GM23338 (cell line): ENCODE measurements around the gene SEMA3C. TPM values are rescaled to one million over a fixed set of nuclear protein-coding genes. Genes with fewer than 3 reads are reported as not detected.
A peak's percentile ranks its signal among the peaks of the same experiment; 100 is the strongest.

Experiments used
- ATAC-seq: fragments of 200-7000 bp; cut with Tn5 transposase; 3 replicates; pipeline ENCODE4 v1.9.1; 2020
- DNase-seq: peaks from one replicate; pipeline ENCODE4 v3.0.0-alpha.2; 2015; ENCODE audit warnings: low spot score
- H2AFZ ChIP-seq: fragments of 200-600 bp; sonication (generic); 2 replicates; pipeline ENCODE4 v1.8.0; 2016; ENCODE audit warnings: antibody characterized with exemption, mild to moderate bottlenecking, moderate library complexity
- H3F3A ChIP-seq: fragments of 200-600 bp; sonication (generic); replicated peaks from 2 replicates; pipeline ENCODE4 v1.8.0; 2017; ENCODE audit warnings: antibody characterized with exemption, mixed run types, low read depth
- H3K27ac ChIP-seq: fragments of 200-600 bp; sonication (generic); 2 replicates; pipeline ENCODE4 v1.6.1; 2016; ENCODE audit warnings: low read depth
- H3K27me3 ChIP-seq: fragments of 200-600 bp; sonication (generic); 2 replicates; pipeline ENCODE4 v1.8.0; 2016; ENCODE audit warnings: mild to moderate bottlenecking, mixed run types, moderate library complexity; ENCODE audit not compliant: insufficient read depth
- H3K36me3 ChIP-seq: fragments of 200-600 bp; sonication (generic); 2 replicates; pipeline ENCODE4 v1.8.0; 2016; ENCODE audit warnings: mild to moderate bottlenecking; ENCODE audit not compliant: insufficient read depth
- H3K4me1 ChIP-seq: fragments of 200-600 bp; sonication (generic); 2 replicates; pipeline ENCODE4 v1.8.0; 2016; ENCODE audit warnings: mild to moderate bottlenecking, moderate library complexity; ENCODE audit not compliant: insufficient read depth
- H3K4me2 ChIP-seq: fragments of 200-600 bp; sonication (generic); 2 replicates; pipeline ENCODE4 v1.7.1; 2017; ENCODE audit warnings: mixed run types
- H3K4me3 ChIP-seq: fragments of 200-600 bp; sonication (generic); 2 replicates; pipeline ENCODE4 v1.6.1; 2016; ENCODE audit warnings: mixed run types
- H3K79me2 ChIP-seq: fragments of 200-600 bp; sonication (generic); replicated peaks from 2 replicates; pipeline ENCODE4 v1.8.0; 2017; ENCODE audit warnings: mild to moderate bottlenecking; ENCODE audit not compliant: insufficient read depth
- H3K9me2 ChIP-seq: fragments of 200-600 bp; sonication (generic); 2 replicates; pipeline ENCODE4 v1.8.0; 2017; ENCODE audit not compliant: insufficient read depth
- H4K20me1 ChIP-seq: fragments of 200-600 bp; sonication (generic); replicated peaks from 2 replicates; pipeline ENCODE4 v1.8.0; 2017; ENCODE audit warnings: mild to moderate bottlenecking; ENCODE audit not compliant: insufficient read depth
- H3K27ac Mint-ChIP-seq: 2 replicates; pipeline ENCODE4 v1.8.0; 2020; ENCODE audit warnings: inconsistent platforms, mild to moderate bottlenecking, moderate library complexity, mixed read lengths
- H3K27me3 Mint-ChIP-seq: 3 replicates; pipeline ENCODE4 v1.8.0; 2022; ENCODE audit warnings: low read depth, mild to moderate bottlenecking, moderate library complexity, mixed read lengths, inconsistent platforms; ENCODE audit not compliant: insufficient read depth, poor library complexity
- H3K36me3 Mint-ChIP-seq: 3 replicates; pipeline ENCODE4 v1.8.0; 2021; ENCODE audit warnings: low read depth, mild to moderate bottlenecking, inconsistent platforms, moderate library complexity, mixed read lengths
- H3K4me1 Mint-ChIP-seq: 3 replicates; pipeline ENCODE4 v1.8.0; 2020; ENCODE audit warnings: mild to moderate bottlenecking, inconsistent platforms, mixed read lengths
- H3K4me3 Mint-ChIP-seq: 3 replicates; pipeline ENCODE4 v1.8.0; 2021; ENCODE audit warnings: moderate library complexity, mild to moderate bottlenecking, inconsistent platforms, mixed read lengths
- H3K9me3 Mint-ChIP-seq: 3 replicates; pipeline ENCODE4 v1.8.0; 2020; ENCODE audit warnings: moderate library complexity, mild to moderate bottlenecking, inconsistent platforms, mixed read lengths
- CREB1 ChIP-seq: fragments of 250-450 bp; sonication (Bioruptor Pico); IDR thresholded peaks from 2 replicates; pipeline ENCODE4 v1.5.0; 2020; ENCODE audit warnings: low read depth, mild to moderate bottlenecking, moderate library complexity
- EZH2phosphoT487 ChIP-seq: fragments of 200-600 bp; sonication (generic); IDR thresholded peaks from one replicate; pipeline ENCODE4 v1.8.1; 2018; ENCODE audit warnings: antibody characterized with exemption; ENCODE audit not compliant: unreplicated experiment
- JUNB ChIP-seq: IDR thresholded peaks from one replicate; pipeline ENCODE4 v1.6.1; 2016; ENCODE audit warnings: antibody characterized with exemption; ENCODE audit not compliant: unreplicated experiment
- POLR2AphosphoS5 ChIP-seq: IDR thresholded peaks from 2 replicates; pipeline ENCODE4 v1.6.1; 2016; ENCODE audit warnings: antibody characterized with exemption, low read depth
- ZNF114 ChIP-seq: fragments of 250-450 bp; sonication (Bioruptor Pico); IDR thresholded peaks from 2 replicates; pipeline ENCODE4 v1.5.0; 2020; ENCODE audit warnings: mild to moderate bottlenecking, moderate library complexity
- ZNF331 ChIP-seq: fragments of 250-450 bp; sonication (Bioruptor Pico); IDR thresholded peaks from 2 replicates; pipeline ENCODE4 v1.5.0; 2020; ENCODE audit warnings: low read depth, mild to moderate bottlenecking, moderate library complexity
- polyA plus RNA-seq: library from polyadenylated mRNA; unstranded; fragments of >200 nt; fragmentation: Nextera tagmentation; extraction: Ambion mirVana; gene quantifications from 2 replicates; pipeline ENCODE4 v1.2.1, GENCODE V29; 2016
- total RNA-seq: library from RNA; depleted of rRNA; stranded (reverse); fragments of >200 nt; shearing (Covaris generic); gene quantifications from 2 replicates; pipeline ENCODE4 v1.2.3, GENCODE V29; 2014
- TF ChIP-seq, protein P1 (sequence below): IDR thresholded peaks from 2 replicates; pipeline ENCODE4 v1.6.1; 2016; ENCODE audit warnings: antibody characterized with exemption
- TF ChIP-seq, protein P2 (sequence below), 2 experiments: fragments of 200-600 bp in 1 of 2; sonication (generic) in 1 of 2; conservative IDR thresholded peaks; 2 replicates each; pipeline versions ENCODE4 v1.5.1 to v1.6.1; 2016 to 2017; ENCODE audit warnings: antibody characterized with exemption in 2 of 2, low read depth in 2 of 2, mild to moderate bottlenecking in 2 of 2, moderate library complexity in 1 of 2
- TF ChIP-seq, protein P3 (sequence below): IDR thresholded peaks from one replicate; pipeline ENCODE4 v1.6.1; 2018; ENCODE audit warnings: antibody characterized with exemption; ENCODE audit not compliant: unreplicated experiment

Gene SEMA3C
- total and polyA plus RNA-seq, 2 experiments from 2014 or later: 1.0 to 3.5 TPM

DNA sequence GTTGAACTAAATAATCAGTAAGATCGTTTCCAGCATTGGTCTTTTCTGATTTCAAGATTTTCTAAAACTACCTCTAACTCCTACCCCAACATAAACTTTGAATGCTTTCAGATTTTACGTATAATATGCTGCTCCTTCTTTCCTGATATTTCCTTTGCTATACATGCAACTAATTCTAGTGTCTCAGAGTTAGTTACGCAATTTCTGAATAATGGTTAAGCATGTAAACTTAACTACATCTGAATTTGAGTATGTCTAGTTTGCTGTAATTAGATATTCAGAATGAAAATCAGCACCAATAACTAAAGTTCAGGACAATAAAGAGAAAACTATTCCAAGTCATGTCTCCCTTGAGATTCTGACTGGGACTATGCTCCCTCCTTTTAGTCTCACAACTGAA lies 71.0 kb downstream of the SEMA3C start:
- Histone ChIP-seq H4K20me1 (no peaks in the 10 kb centered on the region), H3K27ac (no peak overlapping the region), H3K9me2 (no peaks in the 10 kb centered on the region), H3K4me3 (no peak overlapping the region), H3K36me3 (no peaks in the 10 kb centered on the region), H3K4me2 (no peak overlapping the region), H3K79me2 (no peaks in the 10 kb centered on the region), H3K27me3 (no peaks in the 10 kb centered on the region), H3K4me1 (0 out of 2 replicates have a peak, but pooled peaks cover 2% of the 10 kb centered on the region), H3F3A (no peaks in the 10 kb centered on the region), H2AFZ (no peak overlapping the region)
- Mint-ChIP-seq H3K27me3 (no peaks in the 10 kb centered on the region), H3K36me3 (no peaks in the 10 kb centered on the region), H3K4me1 (peaks cover 10% of the 10 kb centered on the region; the same call in 2 of the 3 replicates), H3K27ac (no peak overlapping the region), H3K4me3 (no peak overlapping the region), H3K9me3 (no peaks in the 10 kb centered on the region)
- DNase-seq: no peak
- TF ChIP-seq, protein P1, sequence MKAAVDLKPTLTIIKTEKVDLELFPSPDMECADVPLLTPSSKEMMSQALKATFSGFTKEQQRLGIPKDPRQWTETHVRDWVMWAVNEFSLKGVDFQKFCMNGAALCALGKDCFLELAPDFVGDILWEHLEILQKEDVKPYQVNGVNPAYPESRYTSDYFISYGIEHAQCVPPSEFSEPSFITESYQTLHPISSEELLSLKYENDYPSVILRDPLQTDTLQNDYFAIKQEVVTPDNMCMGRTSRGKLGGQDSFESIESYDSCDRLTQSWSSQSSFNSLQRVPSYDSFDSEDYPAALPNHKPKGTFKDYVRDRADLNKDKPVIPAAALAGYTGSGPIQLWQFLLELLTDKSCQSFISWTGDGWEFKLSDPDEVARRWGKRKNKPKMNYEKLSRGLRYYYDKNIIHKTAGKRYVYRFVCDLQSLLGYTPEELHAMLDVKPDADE: no peak
- TF ChIP-seq, protein P2, sequence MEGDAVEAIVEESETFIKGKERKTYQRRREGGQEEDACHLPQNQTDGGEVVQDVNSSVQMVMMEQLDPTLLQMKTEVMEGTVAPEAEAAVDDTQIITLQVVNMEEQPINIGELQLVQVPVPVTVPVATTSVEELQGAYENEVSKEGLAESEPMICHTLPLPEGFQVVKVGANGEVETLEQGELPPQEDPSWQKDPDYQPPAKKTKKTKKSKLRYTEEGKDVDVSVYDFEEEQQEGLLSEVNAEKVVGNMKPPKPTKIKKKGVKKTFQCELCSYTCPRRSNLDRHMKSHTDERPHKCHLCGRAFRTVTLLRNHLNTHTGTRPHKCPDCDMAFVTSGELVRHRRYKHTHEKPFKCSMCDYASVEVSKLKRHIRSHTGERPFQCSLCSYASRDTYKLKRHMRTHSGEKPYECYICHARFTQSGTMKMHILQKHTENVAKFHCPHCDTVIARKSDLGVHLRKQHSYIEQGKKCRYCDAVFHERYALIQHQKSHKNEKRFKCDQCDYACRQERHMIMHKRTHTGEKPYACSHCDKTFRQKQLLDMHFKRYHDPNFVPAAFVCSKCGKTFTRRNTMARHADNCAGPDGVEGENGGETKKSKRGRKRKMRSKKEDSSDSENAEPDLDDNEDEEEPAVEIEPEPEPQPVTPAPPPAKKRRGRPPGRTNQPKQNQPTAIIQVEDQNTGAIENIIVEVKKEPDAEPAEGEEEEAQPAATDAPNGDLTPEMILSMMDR (conservative IDR thresholded peaks at IDR 0.05; ENCODE audit: low read depth in 2 of 2): no peak
- TF ChIP-seq CREB1 (CRISPR knock-in tag) (no peak), ZNF331 (no peak), POLR2AphosphoS5 (no peak)
- no peak for ATAC-seq

DNA sequence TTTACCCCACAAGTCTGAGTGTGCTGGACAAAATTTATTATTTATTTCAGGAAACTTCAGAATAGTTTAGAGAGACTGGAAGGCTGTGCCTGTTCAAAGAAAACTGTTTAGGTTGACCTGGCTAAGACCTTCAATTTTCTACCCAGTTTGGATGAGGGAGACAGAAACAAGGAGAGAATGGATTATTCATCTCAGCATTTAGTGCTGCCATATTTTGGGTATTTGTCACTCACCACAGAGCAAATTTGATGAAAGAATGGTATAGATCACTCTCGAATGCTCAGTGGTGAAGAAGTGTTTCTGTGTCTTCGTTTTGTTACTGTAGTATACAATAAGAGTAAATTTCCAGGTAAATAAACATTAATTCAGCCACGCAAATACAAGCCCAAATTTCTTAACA lies 71.8 kb downstream of the SEMA3C start:
- Histone ChIP-seq H3K36me3 (no peaks in the 10 kb centered on the region), H4K20me1 (no peaks in the 10 kb centered on the region), H3K79me2 (no peaks in the 10 kb centered on the region), H3F3A (no peaks in the 10 kb centered on the region), H3K9me2 (no peaks in the 10 kb centered on the region), H3K27ac (no peak overlapping the region), H3K4me2 (no peak overlapping the region), H3K4me3 (no peak overlapping the region), H3K4me1 (0 out of 2 replicates have a peak, but pooled peaks cover 11% of the 10 kb centered on the region), H3K27me3 (no peaks in the 10 kb centered on the region), H2AFZ (no peak overlapping the region)
- TF ChIP-seq CREB1 (CRISPR knock-in tag) (no peak), JUNB (no peak)
- H3K36me3 Mint-ChIP-seq: no peaks in the 10 kb centered on the region
- H3K9me3 Mint-ChIP-seq: no peaks in the 10 kb centered on the region
- no peak overlapping the region for H3K4me3 Mint-ChIP-seq
- no peak for ATAC-seq
- no peaks in the 10 kb centered on the region for H3K27me3 Mint-ChIP-seq
- DNase-seq: no peak
- no peak overlapping the region for H3K27ac Mint-ChIP-seq
- peaks cover 18% of the 10 kb centered on the region for H3K4me1 Mint-ChIP-seq

DNA sequence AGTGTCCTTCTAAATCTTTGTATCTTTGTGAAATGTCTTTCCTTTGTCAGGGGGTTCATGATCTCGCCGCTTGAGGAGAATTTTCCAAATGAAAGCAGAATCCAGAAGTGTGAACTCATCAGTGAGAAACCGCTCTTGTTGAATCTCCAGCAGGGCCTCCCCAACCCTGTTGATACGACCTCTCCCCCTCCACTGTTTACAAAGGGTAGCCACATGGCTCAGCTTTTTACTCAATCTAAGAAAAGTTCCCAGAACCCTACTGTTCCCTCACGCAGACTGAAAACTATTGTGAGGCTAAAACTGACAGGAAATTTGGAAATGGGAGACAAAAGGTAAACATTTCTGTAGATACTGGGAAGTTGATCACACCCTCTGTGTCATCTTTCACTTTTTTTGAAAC lies 73.9 kb downstream of the SEMA3C start:
- Mint-ChIP-seq H3K27me3 (no peaks in the 10 kb centered on the region), H3K36me3 (no peaks in the 10 kb centered on the region), H3K4me1 (peaks cover 30% of the 10 kb centered on the region), H3K9me3 (no peaks in the 10 kb centered on the region), H3K4me3 (no peak overlapping the region), H3K27ac (no peak overlapping the region)
- H3K36me3 ChIP-seq: no peaks in the 10 kb centered on the region
- H3K27me3 ChIP-seq: no peaks in the 10 kb centered on the region
- H3K79me2 ChIP-seq: no peaks in the 10 kb centered on the region
- H3K4me3 ChIP-seq: no peak overlapping the region
- no peak overlapping the region for H3K27ac ChIP-seq
- peak overlapping the region; percentile 52; the same call in 1 of the 2 replicates for H2AFZ ChIP-seq
- peaks cover 19% of the 10 kb centered on the region for H3K4me1 ChIP-seq
- no peak for ATAC-seq
- no peak for DNase-seq
- H3K9me2 ChIP-seq: no peaks in the 10 kb centered on the region
- TF ChIP-seq, protein P3, sequence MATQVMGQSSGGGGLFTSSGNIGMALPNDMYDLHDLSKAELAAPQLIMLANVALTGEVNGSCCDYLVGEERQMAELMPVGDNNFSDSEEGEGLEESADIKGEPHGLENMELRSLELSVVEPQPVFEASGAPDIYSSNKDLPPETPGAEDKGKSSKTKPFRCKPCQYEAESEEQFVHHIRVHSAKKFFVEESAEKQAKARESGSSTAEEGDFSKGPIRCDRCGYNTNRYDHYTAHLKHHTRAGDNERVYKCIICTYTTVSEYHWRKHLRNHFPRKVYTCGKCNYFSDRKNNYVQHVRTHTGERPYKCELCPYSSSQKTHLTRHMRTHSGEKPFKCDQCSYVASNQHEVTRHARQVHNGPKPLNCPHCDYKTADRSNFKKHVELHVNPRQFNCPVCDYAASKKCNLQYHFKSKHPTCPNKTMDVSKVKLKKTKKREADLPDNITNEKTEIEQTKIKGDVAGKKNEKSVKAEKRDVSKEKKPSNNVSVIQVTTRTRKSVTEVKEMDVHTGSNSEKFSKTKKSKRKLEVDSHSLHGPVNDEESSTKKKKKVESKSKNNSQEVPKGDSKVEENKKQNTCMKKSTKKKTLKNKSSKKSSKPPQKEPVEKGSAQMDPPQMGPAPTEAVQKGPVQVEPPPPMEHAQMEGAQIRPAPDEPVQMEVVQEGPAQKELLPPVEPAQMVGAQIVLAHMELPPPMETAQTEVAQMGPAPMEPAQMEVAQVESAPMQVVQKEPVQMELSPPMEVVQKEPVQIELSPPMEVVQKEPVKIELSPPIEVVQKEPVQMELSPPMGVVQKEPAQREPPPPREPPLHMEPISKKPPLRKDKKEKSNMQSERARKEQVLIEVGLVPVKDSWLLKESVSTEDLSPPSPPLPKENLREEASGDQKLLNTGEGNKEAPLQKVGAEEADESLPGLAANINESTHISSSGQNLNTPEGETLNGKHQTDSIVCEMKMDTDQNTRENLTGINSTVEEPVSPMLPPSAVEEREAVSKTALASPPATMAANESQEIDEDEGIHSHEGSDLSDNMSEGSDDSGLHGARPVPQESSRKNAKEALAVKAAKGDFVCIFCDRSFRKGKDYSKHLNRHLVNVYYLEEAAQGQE: no peak
- TF ChIP-seq, protein P2 (conservative IDR thresholded peaks at IDR 0.05; ENCODE audit: low read depth in 2 of 2): no peak
- TF ChIP-seq ZNF114 (CRISPR knock-in tag): no peak
- TF ChIP-seq EZH2phosphoT487: no peak
- no peaks in the 10 kb centered on the region for H4K20me1 ChIP-seq
- H3F3A ChIP-seq: no peaks in the 10 kb centered on the region
- no peak overlapping the region for H3K4me2 ChIP-seq
